Central memory CD8-positive, alpha-beta T cell (primary cell): ENCODE results near the gene USF1.
"Not testable (repeated sequence)": the region's sequence is repeated elsewhere in the genome, so short reads cannot be mapped to it uniquely, and the experiment has no call there.

Experiments used
- ATAC-seq: fragments of 150-1000 bp; cut with Tn5 transposase; replicated peaks from 2 replicates; pipeline ENCODE4 v1.10.0; 2022; ENCODE audit warnings: mild to moderate bottlenecking, moderate FRiP score, moderate number of reproducible peaks; ENCODE audit not compliant: poor library complexity, severe bottlenecking; ENCODE audit errors: extremely low read depth
- DNase-seq, 2 donors: peaks; one replicate each; pipeline ENCODE4 v3.0.0; 2021; ENCODE audit warnings: low spot score in 2 of 2
- H3K27ac Mint-ChIP-seq: one replicate; pipeline ENCODE4 v1.8.0; 2022; ENCODE audit warnings: low read depth, mild to moderate bottlenecking, moderate library complexity, mixed read lengths
- H3K27me3 Mint-ChIP-seq: one replicate; pipeline ENCODE4 v1.8.0; 2022; ENCODE audit warnings: mixed read lengths
- H3K36me3 Mint-ChIP-seq: one replicate; pipeline ENCODE4 v1.8.0; 2022; ENCODE audit warnings: mild to moderate bottlenecking, moderate library complexity, mixed read lengths; ENCODE audit not compliant: insufficient read depth
- H3K4me1 Mint-ChIP-seq: one replicate; pipeline ENCODE4 v1.8.0; 2022; ENCODE audit warnings: mixed read lengths
- H3K4me3 Mint-ChIP-seq: one replicate; pipeline ENCODE4 v1.8.0; 2022; ENCODE audit warnings: mild to moderate bottlenecking, moderate library complexity, mixed read lengths
- H3K9me3 Mint-ChIP-seq: one replicate; pipeline ENCODE4 v1.8.0; 2022; ENCODE audit warnings: mixed read lengths

USF1 gene

DNA sequence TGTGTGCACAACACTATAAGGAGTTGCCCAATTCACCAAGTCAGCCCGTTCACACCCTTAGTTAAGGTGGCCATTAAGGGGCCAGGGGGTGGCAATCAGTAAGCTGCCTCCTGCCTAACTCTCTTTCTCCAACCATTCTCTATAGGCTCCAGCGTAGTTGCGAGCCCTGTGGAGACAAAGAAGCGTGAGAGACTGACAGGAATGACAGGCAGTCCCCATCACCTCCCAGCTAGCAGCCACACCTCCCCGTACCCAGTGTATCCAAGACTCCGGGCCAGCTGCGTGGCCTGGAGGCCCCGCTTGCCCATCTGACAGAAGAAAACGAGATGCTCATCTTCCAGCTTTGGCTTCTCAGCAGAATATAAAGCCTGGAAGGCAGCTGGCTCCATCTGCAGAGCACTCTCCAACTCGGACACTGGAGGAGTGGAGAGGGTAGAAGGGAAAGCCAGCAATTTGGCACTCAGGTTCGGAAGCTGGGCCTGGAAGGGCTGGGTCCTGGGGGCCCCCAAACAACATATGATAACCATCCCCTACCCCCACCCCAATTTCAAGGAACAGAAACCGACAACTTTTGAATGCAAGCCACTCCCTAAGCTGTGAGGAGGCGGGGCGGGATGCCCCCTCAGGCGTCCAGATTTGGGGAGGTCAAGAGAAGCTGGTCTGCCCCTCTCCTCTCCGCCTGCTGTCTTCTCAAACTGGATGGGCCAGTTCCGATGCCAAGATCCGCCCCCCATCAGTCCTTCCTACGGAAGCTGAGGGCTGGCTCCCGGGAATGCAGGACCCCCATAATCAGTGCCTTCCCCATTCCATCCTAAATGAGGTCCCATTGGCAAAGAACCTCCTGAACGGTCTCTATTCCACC lies 7.9 kb downstream of the USF1 start:
- no peaks in the 10 kb centered on the region for H3K9me3 Mint-ChIP-seq
- ATAC-seq (no peak), DNase-seq (no peak)
- H3K27ac Mint-ChIP-seq, result peak overlapping the region; percentile 87
- H3K4me1 Mint-ChIP-seq, result peaks cover 33% of the 10 kb centered on the region
- H3K27me3 Mint-ChIP-seq, result no peaks in the 10 kb centered on the region
- H3K36me3 Mint-ChIP-seq, result peaks cover 30% of the 10 kb centered on the region
- peak overlapping the region; percentile 92 for H3K4me3 Mint-ChIP-seq

DNA sequence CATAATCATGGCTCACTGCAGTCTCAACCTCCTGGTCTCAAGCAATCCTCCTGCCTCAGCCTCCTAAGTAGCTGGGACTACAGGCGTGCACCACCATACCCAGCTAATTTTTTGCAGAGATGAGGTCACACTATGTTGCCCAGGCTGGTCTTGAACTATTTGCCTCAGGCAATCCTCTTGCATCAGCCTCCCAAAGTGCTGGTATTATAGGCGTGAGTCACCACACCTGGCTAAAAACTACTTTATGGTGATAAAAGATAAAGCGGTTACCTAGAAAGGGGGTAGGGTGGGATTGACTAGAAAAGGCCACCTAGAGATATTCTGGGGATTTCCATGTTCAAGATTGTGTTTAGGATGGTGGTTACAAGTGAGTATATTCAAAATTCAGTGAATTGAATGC lies 12.0 kb downstream of the USF1 start:
- no peak for DNase-seq
- no peak for ATAC-seq
- H3K36me3 Mint-ChIP-seq, result peaks cover 5% of the 10 kb centered on the region

DNA sequence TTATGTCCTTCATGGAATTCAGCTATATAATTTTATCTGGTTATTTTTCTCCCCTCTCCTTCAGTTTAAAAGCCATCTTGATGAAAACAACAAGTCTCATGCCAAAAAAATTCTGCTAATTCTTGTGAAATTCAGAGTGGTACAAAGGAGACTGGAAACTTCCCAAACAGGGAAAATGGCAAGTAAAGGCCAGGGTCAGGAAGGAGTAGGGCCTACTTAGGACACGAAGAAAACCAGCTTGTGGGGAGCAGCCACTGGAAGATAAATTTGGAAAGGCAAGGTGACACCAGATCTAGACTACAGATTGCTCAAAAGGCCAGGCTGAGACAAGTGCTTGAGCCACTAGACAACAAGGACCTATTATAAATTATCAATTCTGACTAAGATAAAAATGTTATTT lies 13.4 kb downstream of the USF1 start:
- no peaks in the 10 kb centered on the region for H3K27me3 Mint-ChIP-seq
- peaks cover 6% of the 10 kb centered on the region for H3K4me1 Mint-ChIP-seq
- no peaks in the 10 kb centered on the region for H3K9me3 Mint-ChIP-seq
- H3K36me3 Mint-ChIP-seq, result peaks cover 2% of the 10 kb centered on the region
- no peak overlapping the region for H3K4me3 Mint-ChIP-seq
- ATAC-seq, result no peak
- no peak overlapping the region for H3K27ac Mint-ChIP-seq
- no peak for DNase-seq

More for the DNA sequence above, 12.0 kb downstream of the USF1 start:
- Mint-ChIP-seq H3K4me1 (peaks cover 14% of the 10 kb centered on the region), H3K27ac (no peak overlapping the region), H3K4me3 (no peak overlapping the region), H3K9me3 (no peaks in the 10 kb centered on the region), H3K27me3 (no peaks in the 10 kb centered on the region)

DNA sequence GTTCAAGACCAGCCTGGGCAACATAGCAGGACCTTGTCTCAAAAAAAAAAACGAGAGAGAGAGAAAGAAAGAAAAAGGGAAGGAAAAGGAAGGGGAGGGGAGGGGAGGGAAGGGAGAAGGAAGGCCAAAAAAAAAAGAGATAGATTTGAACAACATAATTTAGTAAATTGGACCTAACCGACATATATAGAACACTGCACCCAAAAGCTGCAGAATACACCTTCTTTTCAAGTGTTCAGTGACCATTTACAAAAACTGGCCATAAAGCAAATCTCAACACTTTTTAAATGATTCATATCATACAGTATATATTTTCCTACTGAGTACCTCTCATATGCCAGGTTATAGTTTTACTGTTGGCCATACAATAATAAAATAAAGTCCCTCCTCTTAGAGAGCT lies 13.9 kb downstream of the USF1 start:
- H3K4me3 Mint-ChIP-seq, result no peak overlapping the region
- no peak overlapping the region for H3K27ac Mint-ChIP-seq
- ATAC-seq (no peak), DNase-seq (no peak)
- H3K36me3 Mint-ChIP-seq, result peaks cover 2% of the 10 kb centered on the region
- H3K27me3 Mint-ChIP-seq, result no peaks in the 10 kb centered on the region
- peaks cover 6% of the 10 kb centered on the region for H3K4me1 Mint-ChIP-seq
- H3K9me3 Mint-ChIP-seq, result no peaks in the 10 kb centered on the region

DNA sequence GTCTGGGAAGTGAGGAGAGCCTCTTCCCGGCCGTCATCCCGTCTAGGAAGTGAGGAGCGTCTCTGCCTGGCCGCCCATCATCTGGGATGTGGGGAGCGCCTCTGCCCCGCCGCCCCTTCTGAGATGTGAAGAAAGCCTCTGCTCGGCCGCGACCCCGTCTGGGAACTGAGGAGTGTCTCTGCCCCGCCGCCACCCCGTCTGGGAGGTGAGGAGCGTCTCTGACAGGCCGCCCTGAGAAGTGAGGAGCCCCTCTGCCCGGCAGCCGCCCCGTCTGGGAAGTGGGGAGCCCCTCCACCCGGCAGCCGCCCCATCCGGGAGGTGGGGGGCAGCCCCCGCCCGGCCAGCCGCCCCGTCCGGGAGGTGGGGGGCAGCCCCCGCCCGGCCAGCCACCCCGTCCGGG lies 16.3 kb downstream of the USF1 start:
- DNase-seq, H3K36me3 Mint-ChIP-seq, H3K27ac Mint-ChIP-seq, H3K4me1 Mint-ChIP-seq, H3K27me3 Mint-ChIP-seq, H3K9me3 Mint-ChIP-seq, H3K4me3 Mint-ChIP-seq, ATAC-seq: not testable (repeated sequence)

DNA sequence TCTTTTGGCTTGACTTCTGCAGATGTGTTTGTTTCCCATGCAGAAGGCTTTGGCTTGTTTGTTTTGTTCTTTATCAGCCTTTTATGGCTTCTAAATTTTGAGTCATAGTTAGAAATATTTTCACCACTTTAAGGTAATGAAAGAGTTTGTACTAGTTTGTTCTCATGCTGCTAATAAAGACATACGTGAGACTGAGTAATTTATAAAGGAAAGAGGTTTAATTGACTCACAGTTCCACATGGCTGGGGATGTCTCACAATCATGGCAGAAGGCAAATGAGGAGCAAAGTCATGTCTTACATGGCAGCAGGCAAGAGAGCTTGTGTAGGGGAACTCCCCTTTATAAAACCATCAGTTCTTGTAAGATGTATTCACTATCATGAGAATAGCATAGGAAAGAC lies 18.8 kb downstream of the USF1 start:
- DNase-seq, H3K36me3 Mint-ChIP-seq, H3K9me3 Mint-ChIP-seq, ATAC-seq, H3K27ac Mint-ChIP-seq, H3K4me3 Mint-ChIP-seq, H3K4me1 Mint-ChIP-seq, H3K27me3 Mint-ChIP-seq: not testable (repeated sequence)

DNA sequence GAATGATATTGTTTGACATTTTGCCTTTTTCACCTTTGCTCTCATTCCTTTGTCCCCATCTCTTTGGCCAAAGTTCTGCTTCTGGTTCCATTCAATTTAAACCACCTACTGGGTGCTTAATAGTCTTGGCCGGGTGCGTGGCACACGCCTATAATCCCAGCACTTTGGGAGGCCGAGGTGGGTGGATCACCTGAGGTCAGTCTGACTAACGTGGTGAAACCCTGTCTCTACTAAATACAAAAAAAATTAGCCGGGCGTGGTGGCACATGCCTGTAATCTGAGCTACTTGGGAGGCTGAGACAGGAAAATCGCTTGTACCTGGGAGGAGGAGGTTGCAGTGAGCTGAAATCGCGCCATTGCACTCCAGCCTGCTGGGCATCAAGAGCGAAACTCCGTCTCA lies 23.3 kb downstream of the USF1 start:
- not testable (repeated sequence) for ATAC-seq, H3K27ac Mint-ChIP-seq, H3K9me3 Mint-ChIP-seq, H3K27me3 Mint-ChIP-seq, H3K36me3 Mint-ChIP-seq, DNase-seq
- H3K4me1 Mint-ChIP-seq, result peaks cover 43% of the 10 kb centered on the region
- peak overlapping the region; percentile 91 for H3K4me3 Mint-ChIP-seq

DNA sequence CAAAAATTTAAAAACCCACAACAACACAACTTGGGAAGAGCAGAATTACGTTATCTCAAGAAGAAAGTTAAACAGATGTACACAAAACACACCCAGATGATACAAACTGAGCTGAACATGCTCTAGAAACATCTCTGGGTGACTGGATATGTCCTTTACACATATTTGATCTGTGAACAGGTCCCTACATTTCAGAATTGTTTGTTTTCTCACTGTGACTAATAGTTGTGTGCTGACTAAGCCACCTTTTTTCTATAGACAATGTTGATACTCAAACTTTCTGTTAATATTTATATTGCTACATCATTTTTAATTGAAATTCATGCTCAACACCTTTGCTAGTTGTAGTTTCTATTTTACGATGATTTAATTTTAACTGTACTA lies 23.8 kb downstream of the USF1 start:
- Mint-ChIP-seq H3K36me3 (peaks cover 1% of the 10 kb centered on the region), H3K4me3 (peak overlapping the region; percentile 91), H3K27ac (no peak overlapping the region), H3K4me1 (peaks cover 43% of the 10 kb centered on the region), H3K27me3 (no peaks in the 10 kb centered on the region), H3K9me3 (no peaks in the 10 kb centered on the region)
- DNase-seq (no peak), ATAC-seq (no peak)

DNA sequence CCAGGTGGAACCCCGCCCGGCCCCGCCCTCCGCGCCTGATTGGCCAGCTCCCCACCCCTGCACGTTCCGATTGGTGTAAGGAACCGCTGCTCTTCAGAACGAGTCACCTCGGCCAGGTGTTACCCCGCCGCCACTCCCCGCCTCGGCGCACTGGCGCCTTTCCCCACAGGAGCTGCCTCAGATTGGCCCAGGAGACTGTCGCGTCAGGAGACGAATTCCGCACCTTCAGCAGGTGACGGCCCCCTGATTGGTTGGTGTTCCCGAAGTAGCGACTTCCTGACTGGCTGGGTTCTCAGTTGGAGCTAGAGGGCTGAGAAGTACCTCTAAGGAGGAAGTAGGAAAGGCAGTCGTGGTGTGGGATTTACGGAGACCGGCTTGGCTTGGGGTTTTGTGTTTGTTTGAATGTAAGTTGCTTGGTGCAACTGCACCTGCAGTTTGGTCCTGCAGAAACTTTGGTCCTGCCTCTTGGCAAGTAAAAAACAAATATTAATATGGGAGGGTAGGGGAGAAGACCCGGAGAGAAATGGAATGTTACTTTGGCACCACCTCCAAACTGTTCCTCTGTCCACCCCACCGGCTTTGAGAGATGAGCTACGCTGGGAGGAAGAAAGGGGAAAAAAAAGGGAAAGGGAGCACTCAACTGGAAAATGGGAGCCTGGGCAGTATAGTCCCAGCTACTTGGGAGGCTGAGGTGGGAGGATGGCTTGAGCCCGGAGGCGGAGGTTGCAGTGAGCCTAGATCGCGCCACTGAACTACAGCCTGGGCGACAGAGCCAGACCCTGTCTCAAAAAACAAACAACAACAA lies 24.4 kb downstream of the USF1 start:
- H3K4me1 Mint-ChIP-seq, result peaks cover 43% of the 10 kb centered on the region
- peak overlapping the region; percentile 91 for H3K4me3 Mint-ChIP-seq

DNA sequence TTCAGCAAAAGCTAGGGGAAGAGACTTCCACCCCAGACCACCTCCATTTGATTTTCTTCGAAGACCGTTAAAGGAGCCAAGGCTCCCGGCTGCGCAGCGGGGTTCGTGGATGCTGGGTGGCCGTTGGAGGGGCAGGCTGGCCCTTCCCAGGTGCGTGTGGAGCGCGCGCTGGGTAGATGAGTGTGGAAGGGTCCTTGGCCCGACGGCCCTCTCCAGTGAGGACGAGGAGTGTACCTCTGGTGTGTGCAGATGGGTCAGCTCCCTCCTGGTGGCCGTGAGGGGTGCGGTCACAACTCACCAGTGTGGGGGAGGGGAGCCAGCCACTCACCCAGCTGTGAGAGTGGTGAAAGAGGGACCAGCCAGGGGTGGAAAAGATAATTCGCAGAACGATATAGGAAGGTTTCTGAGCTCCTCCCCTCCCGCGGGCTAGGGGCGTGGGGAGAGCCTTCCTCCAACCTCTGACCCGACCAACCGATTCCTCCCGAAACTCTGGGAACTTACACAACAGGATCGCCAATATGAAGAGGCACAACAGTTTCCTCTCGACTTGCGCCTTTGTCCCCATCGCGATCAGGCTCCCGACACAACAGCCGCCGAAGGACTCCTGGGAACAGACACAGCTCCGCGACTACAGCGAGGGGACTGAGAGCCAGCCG lies 25.1 kb downstream of the USF1 start, which contains the start of gene F11R:
Gene F11R, minus strand, starts transcription at position 644 of the 656 bp plus-strand sequence. Its CDS starts 79 bp downstream, at position 565.
- H3K36me3 Mint-ChIP-seq, result peaks cover 1% of the 10 kb centered on the region
- no peaks in the 10 kb centered on the region for H3K27me3 Mint-ChIP-seq
- ATAC-seq (peak; percentile 30), DNase-seq (no peak)
- H3K27ac Mint-ChIP-seq, result peak within 1 kb of the TSS; percentile 91
- H3K4me3 Mint-ChIP-seq, result peak within 1 kb of the TSS; percentile 91
- no peaks in the 10 kb centered on the region for H3K9me3 Mint-ChIP-seq
- peaks cover 43% of the 10 kb centered on the region for H3K4me1 Mint-ChIP-seq

More for the DNA sequence above, 24.4 kb downstream of the USF1 start:
- DNase-seq (peak; percentile 71 to 84), ATAC-seq (peak; percentile 96)
- H3K27me3 Mint-ChIP-seq, result no peaks in the 10 kb centered on the region
- H3K9me3 Mint-ChIP-seq, result no peaks in the 10 kb centered on the region
- H3K27ac Mint-ChIP-seq, result peak overlapping the region; percentile 91
- H3K36me3 Mint-ChIP-seq, result peaks cover 1% of the 10 kb centered on the region

DNA sequence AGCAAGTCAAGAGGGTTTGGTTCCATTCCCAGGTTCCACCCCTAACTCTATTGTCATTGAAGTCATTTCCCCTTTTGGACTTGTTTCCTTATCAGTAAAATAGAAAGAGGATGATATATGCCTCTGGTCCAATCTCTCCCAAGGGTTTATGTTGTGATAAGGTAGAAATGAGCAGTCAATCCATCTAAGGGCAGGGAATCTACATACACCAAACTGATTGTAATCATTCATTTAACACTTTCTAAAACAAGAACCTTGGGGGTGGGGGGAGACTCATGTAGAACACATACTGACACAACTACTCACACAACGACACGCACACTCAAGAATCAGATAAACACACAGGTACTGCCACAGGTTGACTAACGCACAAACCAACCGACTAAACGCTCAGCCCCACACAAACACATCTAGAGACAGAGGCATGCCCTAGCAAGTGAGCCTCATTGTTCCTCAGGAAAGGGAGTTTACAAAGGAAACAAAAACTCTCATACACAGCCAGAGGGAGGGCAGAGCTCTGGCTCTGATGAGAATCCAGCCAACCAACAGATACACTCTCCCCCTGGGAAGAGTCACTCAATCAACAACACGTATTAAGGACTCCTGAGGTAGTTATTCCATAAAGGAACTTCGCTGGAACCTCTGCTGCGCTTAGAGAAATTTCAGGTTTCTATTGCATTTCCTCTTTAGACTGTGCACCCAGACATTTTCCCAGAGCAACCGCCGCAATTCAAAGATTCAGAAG lies 25.9 kb downstream of the USF1 start:
- peak overlapping the region; percentile 91 for H3K4me3 Mint-ChIP-seq
- no peaks in the 10 kb centered on the region for H3K27me3 Mint-ChIP-seq
- H3K4me1 Mint-ChIP-seq, result peaks cover 43% of the 10 kb centered on the region
- peaks cover 1% of the 10 kb centered on the region for H3K36me3 Mint-ChIP-seq
- no peak for DNase-seq
- no peaks in the 10 kb centered on the region for H3K9me3 Mint-ChIP-seq
- peak overlapping the region; percentile 91 for H3K27ac Mint-ChIP-seq
- ATAC-seq, result no peak

DNA sequence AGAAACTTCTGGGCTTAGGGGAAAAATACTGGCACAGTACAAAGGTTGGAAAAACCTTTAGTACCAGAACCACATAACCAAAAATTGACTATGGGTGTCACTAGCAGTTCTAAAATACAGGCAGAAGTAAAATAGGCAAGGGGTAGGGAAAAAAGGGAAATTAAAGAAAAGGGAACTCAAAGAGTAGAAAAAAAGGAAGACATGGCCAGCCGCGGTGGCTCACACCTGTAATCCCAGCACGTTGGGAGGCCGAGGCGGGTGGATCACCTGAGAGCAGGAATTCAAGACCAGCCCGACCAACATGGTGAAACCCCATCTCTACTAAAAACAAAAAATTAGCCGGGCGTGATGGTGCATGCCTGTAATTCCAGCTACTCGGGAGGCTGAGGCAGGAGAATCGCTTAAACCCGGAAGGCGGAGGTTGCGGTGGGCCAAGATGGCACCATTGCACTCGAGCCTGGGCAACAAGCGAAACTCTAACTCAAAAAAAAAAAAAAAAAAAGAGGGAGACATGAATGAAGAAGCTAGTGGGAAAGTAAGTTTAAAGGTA lies 26.6 kb downstream of the USF1 start:
- Mint-ChIP-seq H3K4me3 (peak overlapping the region; percentile 91), H3K4me1 (peaks cover 45% of the 10 kb centered on the region), H3K27ac (peak overlapping the region; percentile 91)
- not testable (repeated sequence) for DNase-seq, H3K27me3 Mint-ChIP-seq, ATAC-seq, H3K9me3 Mint-ChIP-seq, H3K36me3 Mint-ChIP-seq
